Adrenal gland (tissue), 12 donors: Measurements from ENCODE around the gene ADGRB3. TPM values are rescaled to one million over a fixed set of nuclear protein-coding genes. Genes with fewer than 3 reads are reported as not detected.

Source experiments
- DNase-seq, 7 donors: peaks; one replicate each; pipeline ENCODE4 v3.0.0-alpha.2; 2019 to 2020
- H3K27ac ChIP-seq, 5 donors: fragments of 200-600 bp; sonication (generic) in 4 of 5; 1 replicate in 3 of 5; 2 replicates in 2 of 5; pipeline versions ENCODE4 v1.5.1 to v1.8.0; 2016 to 2020; ENCODE audit warnings: mild to moderate bottlenecking in 1 of 5
- H3K27me3 ChIP-seq: fragments of 200-600 bp; 2 replicates; pipeline ENCODE4 v1.8.0; 2021
- H3K36me3 ChIP-seq, 2 donors: fragments of 200-600 bp; replicated peaks in 1 of 2; 1 replicate in 1 of 2; 2 replicates in 1 of 2; pipeline versions ENCODE4 v1.5.1 to v1.8.0; 2018 to 2022
- H3K4me1 ChIP-seq, 2 donors: fragments of 200-600 bp; replicated peaks in 1 of 2; 1 replicate in 1 of 2; 2 replicates in 1 of 2; pipeline versions ENCODE4 v1.5.1 to v1.8.0; 2018 to 2021
- H3K4me3 ChIP-seq, 4 donors: fragments of 200-600 bp; sonication (generic) in 3 of 4; one replicate each; pipeline ENCODE4 v1.5.1; 2016 to 2018
- H3K9me3 ChIP-seq, 3 donors: fragments of 200-600 bp; sonication (generic) in 1 of 3; replicated peaks in 1 of 3; 1 replicate in 2 of 3; 2 replicates in 1 of 3; pipeline versions ENCODE4 v1.5.1 to v1.8.0; 2016 to 2021
- CTCF ChIP-seq, 6 experiments: fragments of 450-650 bp in 4 of 6; fragments of 200-600 bp in 2 of 6; sonication (generic) in 1 of 6; IDR thresholded peaks; 1 replicate in 5 of 6; 2 replicates in 1 of 6; pipeline versions ENCODE4 v1.5.1 to v1.8.0; 2016 to 2021; ENCODE audit warnings: antibody characterized with exemption in 6 of 6, mild to moderate bottlenecking in 2 of 6, moderate library complexity in 1 of 6
- POLR2A ChIP-seq, 2 donors: fragments of 450-650 bp; IDR thresholded peaks; one replicate each; pipeline ENCODE4 v1.6.1; 2017; ENCODE audit warnings: antibody characterized with exemption in 2 of 2, mild to moderate bottlenecking in 2 of 2, moderate library complexity in 1 of 2
- WGBS, 4 donors: extraction: QIAGEN DNeasy Blood & Tissue Kit in 2 of 4; methylation state at CpG; one replicate each; pipeline versions ENCODE4 v1.1.5 to v1.1.7; 2013 to 2017; 5-methylcytosine and 5-hydroxymethylcytosine counted together
- intact Hi-C, 2 donors: fragments of 100-400 bp; cut with DNase I; formaldehyde crosslinking; loops; one replicate each; pipeline versions ENCODE4 v1.14.1 to v1.15.0; 2022 to 2023
- polyA plus RNA-seq, 3 donors: library from polyadenylated mRNA; stranded (reverse); fragments of 200-250 nt in 2 of 3; fragments of 350-450 nt in 1 of 3; fragmentation: Illumina TruSeq in 1 of 3; extraction: RNeasy Lipid Tissue Mini Kit (QIAGEN cat#74804) in 1 of 3; gene quantifications; one replicate each; pipeline ENCODE4 v1.2.3, GENCODE V29; 2013 to 2014
- total RNA-seq, 9 donors: library from RNA; depleted of rRNA in 4 of 9; stranded (reverse); fragments of >200 nt in 4 of 9; fragments of 120-200 nt in 1 of 9; fragmentation: NEBNext Ultra II Directional in 1 of 9; extraction: Animal tissue kit (Norgen Biotek cat#: 25700) in 1 of 9; gene quantifications; one replicate each; pipeline versions ENCODE4 v1.1.0 to v1.2.4, GENCODE V29; 2013 to 2023
- donor health status: healthy with polysubstance abuse.
- donor health status: Bipolar disorder and iron deficiency.
- donor health status: DM: yes; HTN: yes; CAD: no.
- donor health status: DM: no; HTN: no; CAD: no.
- donor health status: DM: no; HTN: no; CAD: no.
- donor health status: DM: yes; HTN: yes; CAD: no.

The ADGRB3 gene
- total and polyA plus RNA-seq, 12 donors = 1.3 to 9.0 (median 3.1) TPM

GRCh38 chr6:69308584-69308983, 673.5 kb downstream of the ADGRB3 start:
- TF ChIP-seq CTCF (IDR thresholded peaks at IDR 0.05) (no peak), POLR2A (IDR thresholded peaks at IDR 0.05) (no peak)
- DNase-seq = no peak
- Histone ChIP-seq H3K27ac (no peak overlapping the region), H3K4me3 (no peak overlapping the region), H3K4me1 (no peaks in the 10 kb centered on the region), H3K36me3 (no peaks in the 10 kb centered on the region), H3K9me3 (no peaks in the 10 kb centered on the region), H3K27me3 (no peaks in the 10 kb centered on the region)
- WGBS, 4 donors = 84 to 94% (median 90%) methylated on average over 2 of the region's 2 CpGs
- intact Hi-C loops = no loop called here

- TF ChIP-seq POLR2A (IDR thresholded peaks at IDR 0.05) (no peak), CTCF (IDR thresholded peaks at IDR 0.05) (no peak)
- no peak for DNase-seq
- intact Hi-C loops = no loop called here
- Histone ChIP-seq H3K9me3 (no peaks in the 10 kb centered on the region), H3K4me1 (no peaks in the 10 kb centered on the region), H3K36me3 (no peaks in the 10 kb centered on the region), H3K27me3 (no peaks in the 10 kb centered on the region), H3K27ac (no peak overlapping the region), H3K4me3 (no peak overlapping the region)
- WGBS, 4 donors = 83 to 92% (median 88%) methylated on average over 1 of the region's 1 CpG
These were observed 676.8 kb downstream of the ADGRB3 start for GRCh38 chr6:69311888-69312287.

- no peaks in the 10 kb centered on the region for H3K9me3 ChIP-seq
- no peak for DNase-seq
- WGBS, 4 donors = 73 to 84% (median 79%) methylated on average over 1 of the region's 1 CpG
- H3K4me1 ChIP-seq = no peaks in the 10 kb centered on the region
- H3K36me3 ChIP-seq = no peaks in the 10 kb centered on the region
- H3K27ac ChIP-seq = no peak overlapping the region
- intact Hi-C loops = no loop called here
- no peak for TF ChIP-seq CTCF (IDR thresholded peaks at IDR 0.05)
- no peak for TF ChIP-seq POLR2A (IDR thresholded peaks at IDR 0.05)
- no peak overlapping the region for H3K4me3 ChIP-seq
- no peaks in the 10 kb centered on the region for H3K27me3 ChIP-seq
These were observed 678.9 kb downstream of the ADGRB3 start for GRCh38 chr6:69314001-69314400.

- DNase-seq = no peak
- no peaks in the 10 kb centered on the region for H3K4me1 ChIP-seq
- H3K9me3 ChIP-seq = peaks cover 0 to 5% (median 0%) of the 10 kb centered on the region in 3 donors
- no peaks in the 10 kb centered on the region for H3K36me3 ChIP-seq
- intact Hi-C loops = no loop called here
- H3K27me3 ChIP-seq = no peaks in the 10 kb centered on the region
- TF ChIP-seq POLR2A (IDR thresholded peaks at IDR 0.05) (no peak), CTCF (IDR thresholded peaks at IDR 0.05) (no peak)
- H3K27ac ChIP-seq = no peak overlapping the region
- H3K4me3 ChIP-seq = no peak overlapping the region
These were observed 679.4 kb downstream of the ADGRB3 start for GRCh38 chr6:69314531-69314930.
